OCI-LY7 (cell line): Measurements from ENCODE around the gene TMC8. TPM values are rescaled to one million over a fixed set of nuclear protein-coding genes. Genes with fewer than 3 reads are reported as not detected.

Source experiments
- BruUV-seq: library from RNA; stranded (reverse); fragments of 400-500 nt; replicated peaks from 2 replicates; lab custom pipeline; 2021; lab: Mats Ljungman, UMichigan
- CTCF ChIA-PET: fragments of 300-600 bp; sonication (Branson Sonifier 250); formaldehyde crosslinking; loops from one replicate; lab custom pipeline; 2022; ENCODE audit warnings: antibody characterized with exemption; ENCODE audit not compliant: unreplicated experiment; lab: Charles Lee
- POLR2A ChIA-PET: fragments of 300-600 bp; sonication (Branson Sonifier 250); formaldehyde crosslinking; loops from one replicate; lab custom pipeline; 2022; ENCODE audit warnings: antibody characterized with exemption; lab: Charles Lee
- DNase-seq: peaks from one replicate; pipeline ENCODE4 v3.0.0-alpha.2; 2015; ENCODE audit warnings: low spot score
- H2AFZ ChIP-seq: fragments of 200-600 bp; sonication (generic), shearing (Covaris generic); 2 replicates; pipeline ENCODE4 v1.6.1; 2014; ENCODE audit warnings: mild to moderate bottlenecking, antibody characterized with exemption, low read length, moderate library complexity
- H3K27ac ChIP-seq: fragments of 200-600 bp; sonication (generic); 2 replicates; pipeline ENCODE4 v1.5.1; 2014; ENCODE audit warnings: mixed run types, low read depth, mild to moderate bottlenecking, moderate library complexity, low read length, inconsistent platforms; ENCODE audit not compliant: poor library complexity, severe bottlenecking
- H3K36me3 ChIP-seq: fragments of 200-600 bp; sonication (generic); 2 replicates; pipeline ENCODE4 v1.6.1; 2014; ENCODE audit warnings: mild to moderate bottlenecking, antibody characterized with exemption, low read length, moderate library complexity, mixed read lengths; ENCODE audit not compliant: insufficient read depth
- H3K4me1 ChIP-seq: fragments of 200-600 bp; sonication (generic); 2 replicates; pipeline ENCODE4 v1.5.1; 2014; ENCODE audit warnings: mild to moderate bottlenecking, low read length; ENCODE audit not compliant: insufficient read depth, poor library complexity, severe bottlenecking
- H3K4me2 ChIP-seq: fragments of 200-600 bp; sonication (generic); 2 replicates; pipeline ENCODE4 v1.6.1; 2014; ENCODE audit warnings: mild to moderate bottlenecking, low read length
- H3K4me3 ChIP-seq: fragments of 200-600 bp; sonication (generic); 2 replicates; pipeline ENCODE4 v1.5.1; 2014; ENCODE audit warnings: mild to moderate bottlenecking, low read depth, low read length; ENCODE audit not compliant: poor library complexity, severe bottlenecking
- H3K79me2 ChIP-seq: fragments of 200-600 bp; sonication (generic); 2 replicates; pipeline ENCODE4 v1.6.1; 2016; ENCODE audit warnings: low read depth, mild to moderate bottlenecking, low read length, moderate library complexity, mixed read lengths; ENCODE audit not compliant: insufficient read depth
- H3K9me2 ChIP-seq: fragments of 200-600 bp; sonication (generic); 2 replicates; pipeline ENCODE4 v1.6.1; 2016; ENCODE audit warnings: mild to moderate bottlenecking, low read length, mixed read lengths; ENCODE audit not compliant: insufficient read depth
- H3K9me3 ChIP-seq: fragments of 200-600 bp; sonication (generic); 2 replicates; pipeline ENCODE4 v1.6.1; 2014; ENCODE audit warnings: mild to moderate bottlenecking, mixed run types, low read length, mixed read lengths
- H4K20me1 ChIP-seq: fragments of 200-600 bp; sonication (generic); 2 replicates; pipeline ENCODE4 v1.6.1; 2014; ENCODE audit warnings: mild to moderate bottlenecking, antibody characterized with exemption, low read length, moderate library complexity, mixed read lengths; ENCODE audit not compliant: insufficient read depth
- EZH2phosphoT487 ChIP-seq: fragments of 200-600 bp; sonication (generic); IDR thresholded peaks from 2 replicates; pipeline ENCODE4 v1.6.1; 2018; ENCODE audit warnings: low read depth, borderline replicate concordance, mild to moderate bottlenecking, mixed run types, antibody characterized with exemption, low read length, moderate library complexity, mixed read lengths
- intact Hi-C: fragments of 100-400 bp; cut with micrococcal nuclease; formaldehyde crosslinking; loops from one replicate; pipeline ENCODE4 v1.10.0; 2022; ENCODE audit not compliant: unreplicated experiment
- total RNA-seq, 2 experiments: library from RNA; depleted of rRNA in 1 of 2; stranded (reverse); fragments of >200 nt in 1 of 2; shearing (Covaris generic) in 1 of 2; gene quantifications; 2 replicates each; pipeline ENCODE4 v1.2.3, GENCODE V29; 2014 to 2022
- TF ChIP-seq, protein P1 (sequence below): fragments of 200-600 bp; sonication (generic); conservative IDR thresholded peaks from 2 replicates; pipeline ENCODE4 v1.5.1; 2014; ENCODE audit warnings: mild to moderate bottlenecking, antibody characterized with exemption, low read length, moderate library complexity, mixed read lengths

The TMC8 gene
- total RNA-seq, 2 experiments from 2014 or later = 83.8 to 236 TPM

DNA sequence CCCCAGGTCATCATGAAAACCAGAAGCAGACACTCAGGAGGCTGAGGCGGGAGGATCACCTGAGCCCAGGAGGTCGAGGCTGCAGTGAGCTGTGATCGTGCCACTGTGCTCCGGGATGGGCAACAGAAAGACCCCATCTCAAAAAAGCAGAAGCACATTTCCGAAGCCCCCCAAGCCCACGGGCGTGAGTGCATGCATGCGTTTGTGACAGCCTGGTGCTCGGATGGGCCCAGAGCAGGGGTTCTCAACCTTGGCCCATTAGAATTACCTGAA is 21.1 kb upstream of the TMC8 start:
- Histone ChIP-seq H3K4me2 (no peak overlapping the region), H2AFZ (no peak overlapping the region), H4K20me1 (no peaks in the 10 kb centered on the region), H3K27ac (no peak overlapping the region), H3K36me3 (peaks cover 43% of the 10 kb centered on the region; the same call in 1 of the 2 replicates), H3K9me3 (no peaks in the 10 kb centered on the region), H3K4me3 (no peak overlapping the region), H3K79me2 (no peaks in the 10 kb centered on the region), H3K4me1 (no peaks in the 10 kb centered on the region), H3K9me2 (no peaks in the 10 kb centered on the region)
- no peak for TF ChIP-seq EZH2phosphoT487
- TF ChIP-seq, protein P1, sequence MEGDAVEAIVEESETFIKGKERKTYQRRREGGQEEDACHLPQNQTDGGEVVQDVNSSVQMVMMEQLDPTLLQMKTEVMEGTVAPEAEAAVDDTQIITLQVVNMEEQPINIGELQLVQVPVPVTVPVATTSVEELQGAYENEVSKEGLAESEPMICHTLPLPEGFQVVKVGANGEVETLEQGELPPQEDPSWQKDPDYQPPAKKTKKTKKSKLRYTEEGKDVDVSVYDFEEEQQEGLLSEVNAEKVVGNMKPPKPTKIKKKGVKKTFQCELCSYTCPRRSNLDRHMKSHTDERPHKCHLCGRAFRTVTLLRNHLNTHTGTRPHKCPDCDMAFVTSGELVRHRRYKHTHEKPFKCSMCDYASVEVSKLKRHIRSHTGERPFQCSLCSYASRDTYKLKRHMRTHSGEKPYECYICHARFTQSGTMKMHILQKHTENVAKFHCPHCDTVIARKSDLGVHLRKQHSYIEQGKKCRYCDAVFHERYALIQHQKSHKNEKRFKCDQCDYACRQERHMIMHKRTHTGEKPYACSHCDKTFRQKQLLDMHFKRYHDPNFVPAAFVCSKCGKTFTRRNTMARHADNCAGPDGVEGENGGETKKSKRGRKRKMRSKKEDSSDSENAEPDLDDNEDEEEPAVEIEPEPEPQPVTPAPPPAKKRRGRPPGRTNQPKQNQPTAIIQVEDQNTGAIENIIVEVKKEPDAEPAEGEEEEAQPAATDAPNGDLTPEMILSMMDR = no peak
- BruUV-seq = no TSS peak
- POLR2A ChIA-PET = no interaction called here
- DNase-seq = no peak
- CTCF ChIA-PET = interaction anchor here (0.5 to 0.6 kb wide), 2 partner anchors 18 to 31 kb away, joined by 3 read pairs; no protein-coding TSS in a partner anchor
- intact Hi-C loops = no loop called here

DNA sequence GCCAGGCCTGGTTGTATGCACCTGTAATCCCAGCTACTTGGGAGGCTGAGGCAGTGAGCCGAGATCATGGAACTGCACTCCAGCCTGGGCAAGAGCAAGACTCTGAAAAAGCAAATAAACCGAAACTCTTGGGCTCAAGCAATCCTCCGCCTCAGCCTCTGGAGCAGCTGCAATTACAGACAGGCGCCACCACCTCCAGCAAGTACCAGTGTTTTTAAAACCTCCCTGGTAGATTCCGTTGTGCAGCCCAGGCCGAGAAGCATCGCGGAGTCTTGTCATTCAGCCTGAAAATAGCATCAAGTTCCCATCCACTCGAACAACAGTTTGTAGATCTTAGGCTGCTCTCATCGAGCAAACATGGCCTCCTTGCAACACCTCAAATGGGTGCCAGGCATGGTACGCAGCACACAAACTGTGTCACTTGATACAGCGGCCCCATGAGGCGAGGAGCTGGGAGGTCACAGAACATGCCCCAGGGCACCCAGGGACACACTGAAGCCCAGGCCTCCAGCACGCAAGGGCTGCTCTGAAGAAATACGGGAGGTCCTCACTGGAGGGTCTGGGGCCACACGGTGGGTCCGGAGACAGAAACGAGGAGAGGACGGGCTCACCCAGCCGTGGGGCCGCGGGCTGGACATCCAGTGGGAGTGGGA is 20.1 kb upstream of the TMC8 start:
- Histone ChIP-seq H3K9me2 (no peaks in the 10 kb centered on the region), H3K36me3 (peaks cover 43% of the 10 kb centered on the region; the same call in 1 of the 2 replicates), H3K4me2 (no peak overlapping the region), H3K4me3 (no peak overlapping the region), H3K9me3 (no peaks in the 10 kb centered on the region), H3K27ac (no peak overlapping the region), H2AFZ (no peak overlapping the region), H3K79me2 (no peaks in the 10 kb centered on the region), H3K4me1 (no peaks in the 10 kb centered on the region), H4K20me1 (no peaks in the 10 kb centered on the region)
- TF ChIP-seq, protein P1 = no peak
- no peak for TF ChIP-seq EZH2phosphoT487
- no TSS peak for BruUV-seq
- ChIA-PET CTCF (no interaction called here), POLR2A (interaction anchor here (0.6 kb wide), 1 partner anchor 82 kb away, joined by 3 read pairs; no protein-coding TSS in a partner anchor)
- intact Hi-C loops = no loop called here
- no peak for DNase-seq

DNA sequence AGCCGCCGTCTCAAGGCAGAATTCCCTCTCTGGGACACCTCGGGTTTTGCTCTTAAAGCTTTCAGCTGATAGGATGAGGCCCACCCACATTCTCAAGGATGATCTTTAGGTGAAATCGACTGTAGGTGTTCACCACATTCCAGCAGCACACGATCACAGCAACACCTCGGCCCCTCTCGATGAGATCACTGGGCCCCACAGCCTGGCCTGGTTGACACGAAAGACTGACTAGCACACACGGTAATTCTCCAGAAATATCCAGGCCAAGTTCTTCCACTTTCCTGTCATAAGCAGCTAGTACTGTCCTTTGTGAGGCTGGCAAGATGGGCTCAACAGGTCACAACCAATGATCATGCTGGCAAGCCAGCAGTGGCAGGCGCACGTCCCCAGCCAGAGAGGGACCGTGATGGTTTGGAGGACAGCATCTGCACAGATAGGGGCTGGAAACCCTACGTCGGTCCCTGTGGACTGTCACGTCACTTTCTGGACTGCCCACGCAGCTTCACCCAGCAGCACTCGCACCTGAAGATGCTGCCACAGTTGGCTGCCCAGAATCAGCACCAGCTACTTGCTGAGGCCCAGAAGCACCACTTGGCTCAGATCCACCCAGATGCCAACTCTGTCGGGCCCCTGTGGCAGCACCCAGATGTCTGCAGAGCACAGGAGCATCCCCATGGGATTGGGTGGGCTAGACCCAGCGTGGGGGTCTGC is 19.4 kb upstream of the TMC8 start:
- CTCF ChIA-PET = no interaction called here
- H3K9me2 ChIP-seq = no peaks in the 10 kb centered on the region
- no TSS peak for BruUV-seq

More for the DNA sequence above, 19.4 kb upstream of the TMC8 start:
- H3K4me2 ChIP-seq = no peak overlapping the region
- no peaks in the 10 kb centered on the region for H3K9me3 ChIP-seq
- H3K27ac ChIP-seq = no peak overlapping the region
- no peaks in the 10 kb centered on the region for H3K4me1 ChIP-seq
- H3K36me3 ChIP-seq = peaks cover 43% of the 10 kb centered on the region; the same call in 1 of the 2 replicates
- H3K4me3 ChIP-seq = no peak overlapping the region
- TF ChIP-seq EZH2phosphoT487 = no peak
- TF ChIP-seq, protein P1 = no peak
- intact Hi-C loops = no loop called here
- no peak overlapping the region for H2AFZ ChIP-seq
- DNase-seq = no peak
- POLR2A ChIA-PET = no interaction called here
- H3K79me2 ChIP-seq = no peaks in the 10 kb centered on the region
- H4K20me1 ChIP-seq = no peaks in the 10 kb centered on the region
